PC-9 (cell line): ENCODE measurements around the gene IMMP2L. TPM values are rescaled to one million over a fixed set of nuclear protein-coding genes. Genes with fewer than 3 reads are reported as not detected.

Source experiments
- BruUV-seq: library from RNA; stranded (reverse); fragments of 400-500 nt; replicated peaks from 2 replicates; lab custom pipeline; 2021; lab: Mats Ljungman, UMichigan
- CTCF ChIA-PET: fragments of 300-600 bp; sonication (Branson Sonifier 250); formaldehyde crosslinking; loops from one replicate; lab custom pipeline; 2022; ENCODE audit warnings: antibody characterized with exemption; lab: Charles Lee
- POLR2A ChIA-PET: fragments of 300-600 bp; sonication (Branson Sonifier 250); formaldehyde crosslinking; loops from one replicate; lab custom pipeline; 2022; ENCODE audit warnings: antibody characterized with exemption; ENCODE audit not compliant: unreplicated experiment; lab: Charles Lee
- DNase-seq, 2 experiments: peaks; one replicate each; pipeline versions ENCODE4 v3.0.0 to v3.0.0-alpha.2; 2015 to 2022; ENCODE audit warnings: mixed read lengths in 1 of 2
- H2AFZ ChIP-seq: fragments of 200-600 bp; sonication (generic); 2 replicates; pipeline ENCODE4 v1.8.1; 2017; ENCODE audit warnings: antibody characterized with exemption
- H3F3A ChIP-seq: fragments of 200-600 bp; sonication (generic); 2 replicates; pipeline ENCODE4 v1.8.1; 2017; ENCODE audit warnings: antibody characterized with exemption, mild to moderate bottlenecking, low read depth; ENCODE audit not compliant: insufficient read depth
- H3K27ac ChIP-seq: fragments of 200-600 bp; sonication (generic); 2 replicates; pipeline ENCODE4 v1.6.1; 2016; ENCODE audit warnings: mixed run types
- H3K27me3 ChIP-seq: fragments of 200-600 bp; sonication (generic); 2 replicates; pipeline ENCODE4 v1.6.1; 2016; ENCODE audit warnings: low read depth, mixed run types; ENCODE audit not compliant: insufficient read depth
- H3K36me3 ChIP-seq: fragments of 200-600 bp; sonication (generic); 2 replicates; pipeline ENCODE4 v1.6.1; 2016; ENCODE audit warnings: low read depth, mixed run types
- H3K4me1 ChIP-seq: fragments of 200-600 bp; sonication (generic); replicated peaks from 2 replicates; pipeline ENCODE4 v1.6.1; 2016; ENCODE audit warnings: mixed run types; ENCODE audit not compliant: insufficient read depth
- H3K4me2 ChIP-seq: fragments of 200-600 bp; sonication (generic); 2 replicates; pipeline ENCODE4 v1.6.1; 2017; ENCODE audit warnings: mixed run types
- H3K4me3 ChIP-seq: fragments of 200-600 bp; sonication (generic); 2 replicates; pipeline ENCODE4 v1.6.1; 2016; ENCODE audit warnings: mixed run types
- H3K79me2 ChIP-seq: fragments of 200-600 bp; sonication (generic); 2 replicates; pipeline ENCODE4 v1.6.1; 2017; ENCODE audit warnings: low read depth, mixed run types
- H3K9me2 ChIP-seq: fragments of 200-600 bp; sonication (generic); 2 replicates; pipeline ENCODE4 v1.8.1; 2017; ENCODE audit warnings: mild to moderate bottlenecking; ENCODE audit not compliant: insufficient read depth
- H3K9me3 ChIP-seq: fragments of 200-600 bp; sonication (generic); 2 replicates; pipeline ENCODE4 v1.8.1; 2016; ENCODE audit warnings: low read depth; ENCODE audit not compliant: insufficient read depth
- H4K20me1 ChIP-seq: fragments of 200-600 bp; sonication (generic); 2 replicates; pipeline ENCODE4 v1.8.1; 2017; ENCODE audit not compliant: insufficient read depth
- EZH2 ChIP-seq: fragments of 200-600 bp; sonication (generic); IDR thresholded peaks from 2 replicates; pipeline ENCODE4 v1.8.0; 2017; ENCODE audit warnings: antibody characterized with exemption, low read depth
- intact Hi-C: fragments of 100-400 bp; cut with micrococcal nuclease; formaldehyde crosslinking; loops from one replicate; pipeline ENCODE4 v1.10.0; 2022; ENCODE audit not compliant: unreplicated experiment
- total RNA-seq: library from RNA; stranded (reverse); gene quantifications from 2 replicates; pipeline ENCODE4 v1.2.3, GENCODE V29; 2021
- TF ChIP-seq, protein P1 (sequence below): fragments of 200-600 bp; sonication (generic); conservative IDR thresholded peaks from 2 replicates; pipeline ENCODE4 v1.6.1; 2017; ENCODE audit warnings: mixed run types, antibody characterized with exemption, mild to moderate bottlenecking, moderate library complexity

Gene IMMP2L
- total RNA-seq, 1 experiment from 2014 or later, result 40.5 TPM

DNA sequence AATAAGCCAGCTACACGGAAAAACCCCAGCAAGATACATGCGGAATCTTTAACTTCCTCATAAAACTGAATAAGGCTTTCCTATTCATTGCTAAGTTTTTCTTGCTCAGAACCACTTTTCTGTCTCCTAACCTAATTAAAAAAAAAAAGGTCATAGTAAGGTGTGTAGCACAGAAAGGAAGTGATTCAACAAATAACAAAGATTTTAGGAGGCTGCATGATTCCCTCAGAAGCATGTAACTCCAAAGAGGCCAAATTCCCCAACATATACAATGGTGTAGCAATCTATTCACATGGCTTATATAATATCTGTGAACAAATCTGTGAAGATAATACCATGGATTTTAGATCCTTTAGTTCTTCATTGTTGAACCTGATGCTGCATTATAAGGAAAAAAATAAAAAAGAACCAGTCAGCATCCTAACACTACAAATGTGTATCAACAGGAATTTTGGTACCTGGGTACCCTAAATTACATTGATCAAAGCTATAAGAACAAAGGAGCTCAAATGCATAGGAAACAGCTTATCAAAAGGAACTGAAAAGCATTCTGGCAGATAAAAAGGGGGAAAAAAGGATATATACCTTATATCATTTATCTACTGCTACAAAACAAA lies 63.8 kb downstream of the IMMP2L start:
- no peak overlapping the region for H2AFZ ChIP-seq
- H3K9me2 ChIP-seq, result no peaks in the 10 kb centered on the region
- POLR2A ChIA-PET, result interaction anchor here (0.6 kb wide), 1 partner anchor 45 kb away, joined by 5 read pairs; no protein-coding TSS in a partner anchor
- peaks cover 15% of the 10 kb centered on the region for H3K4me1 ChIP-seq
- H3K79me2 ChIP-seq, result no peaks in the 10 kb centered on the region
- H3K27me3 ChIP-seq, result no peaks in the 10 kb centered on the region
- H3K4me3 ChIP-seq, result no peak overlapping the region
- CTCF ChIA-PET, result no interaction called here
- H3K36me3 ChIP-seq, result no peaks in the 10 kb centered on the region
- no peak overlapping the region for H3K27ac ChIP-seq
- no peak overlapping the region for H3K4me2 ChIP-seq
- no peaks in the 10 kb centered on the region for H3F3A ChIP-seq
- H3K9me3 ChIP-seq, result no peaks in the 10 kb centered on the region
- intact Hi-C loops, result no loop called here
- no peaks in the 10 kb centered on the region for H4K20me1 ChIP-seq
- DNase-seq, result no peak
- BruUV-seq, result no TSS peak
- TF ChIP-seq EZH2, result no peak
- TF ChIP-seq, protein P1, sequence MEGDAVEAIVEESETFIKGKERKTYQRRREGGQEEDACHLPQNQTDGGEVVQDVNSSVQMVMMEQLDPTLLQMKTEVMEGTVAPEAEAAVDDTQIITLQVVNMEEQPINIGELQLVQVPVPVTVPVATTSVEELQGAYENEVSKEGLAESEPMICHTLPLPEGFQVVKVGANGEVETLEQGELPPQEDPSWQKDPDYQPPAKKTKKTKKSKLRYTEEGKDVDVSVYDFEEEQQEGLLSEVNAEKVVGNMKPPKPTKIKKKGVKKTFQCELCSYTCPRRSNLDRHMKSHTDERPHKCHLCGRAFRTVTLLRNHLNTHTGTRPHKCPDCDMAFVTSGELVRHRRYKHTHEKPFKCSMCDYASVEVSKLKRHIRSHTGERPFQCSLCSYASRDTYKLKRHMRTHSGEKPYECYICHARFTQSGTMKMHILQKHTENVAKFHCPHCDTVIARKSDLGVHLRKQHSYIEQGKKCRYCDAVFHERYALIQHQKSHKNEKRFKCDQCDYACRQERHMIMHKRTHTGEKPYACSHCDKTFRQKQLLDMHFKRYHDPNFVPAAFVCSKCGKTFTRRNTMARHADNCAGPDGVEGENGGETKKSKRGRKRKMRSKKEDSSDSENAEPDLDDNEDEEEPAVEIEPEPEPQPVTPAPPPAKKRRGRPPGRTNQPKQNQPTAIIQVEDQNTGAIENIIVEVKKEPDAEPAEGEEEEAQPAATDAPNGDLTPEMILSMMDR, result no peak

DNA sequence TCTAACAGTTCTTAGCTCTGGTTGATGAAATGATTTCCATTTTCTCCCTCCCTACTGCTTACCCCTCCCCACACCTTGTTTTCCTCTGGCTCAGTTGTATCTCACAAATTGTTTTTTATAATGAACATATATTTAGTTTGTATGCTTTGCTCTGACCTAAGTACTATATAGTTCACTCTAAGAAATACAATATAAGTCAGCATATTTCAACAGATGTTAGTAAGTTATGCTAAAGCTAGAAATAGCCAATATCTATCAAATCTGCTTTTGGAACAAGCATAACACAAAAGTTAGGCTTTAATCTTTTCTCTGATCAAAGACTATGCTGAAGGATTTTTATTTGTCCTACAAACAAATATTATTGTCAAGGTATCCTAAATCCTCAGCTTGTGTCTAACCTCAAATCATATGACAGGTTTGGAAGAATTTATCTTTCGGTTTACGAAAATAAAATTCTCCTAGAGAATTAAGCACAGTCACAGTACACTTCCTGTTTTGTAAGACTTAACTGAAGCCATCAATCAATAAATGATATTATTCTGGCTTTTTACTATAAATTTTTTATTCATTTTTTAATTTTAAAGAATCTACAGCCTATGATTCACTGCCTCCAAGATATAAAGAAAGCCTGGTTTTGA lies 67.0 kb downstream of the IMMP2L start:
- ChIA-PET POLR2A (no interaction called here), CTCF (no interaction called here)
- Histone ChIP-seq H3K4me1 (peaks cover 15% of the 10 kb centered on the region), H3K36me3 (no peaks in the 10 kb centered on the region), H3F3A (no peaks in the 10 kb centered on the region), H2AFZ (no peak overlapping the region), H3K79me2 (no peaks in the 10 kb centered on the region), H3K9me3 (no peaks in the 10 kb centered on the region), H3K9me2 (no peaks in the 10 kb centered on the region), H3K4me2 (no peak overlapping the region), H3K27me3 (no peaks in the 10 kb centered on the region), H3K4me3 (no peak overlapping the region), H3K27ac (no peak overlapping the region), H4K20me1 (no peaks in the 10 kb centered on the region)
- no peak for TF ChIP-seq EZH2
- TF ChIP-seq, protein P1, result no peak
- DNase-seq, result no peak
- intact Hi-C loops, result no loop called here
- BruUV-seq, result no TSS peak

DNA sequence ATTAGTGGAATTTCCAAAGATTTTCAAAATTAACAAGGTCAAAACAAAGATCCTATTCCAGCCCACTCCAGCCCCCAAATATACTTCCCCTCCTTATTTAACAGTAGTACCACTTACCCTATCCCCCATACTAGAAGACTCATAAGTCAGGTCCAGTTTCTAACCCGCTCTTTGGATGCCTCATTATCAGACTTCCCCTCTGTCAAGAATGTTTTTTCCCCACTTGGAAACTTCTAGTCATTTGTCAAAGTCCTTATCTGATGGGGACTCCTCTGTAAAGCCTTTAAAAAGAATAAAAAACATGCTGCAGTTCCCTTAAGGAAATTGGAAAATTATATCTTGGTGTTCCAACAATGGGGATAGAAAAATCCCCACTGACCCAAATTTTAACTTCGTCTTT lies 70.1 kb downstream of the IMMP2L start:
- CTCF ChIA-PET, result no interaction called here
- Histone ChIP-seq H4K20me1 (no peaks in the 10 kb centered on the region), H3K27ac (no peak overlapping the region), H3K9me3 (no peaks in the 10 kb centered on the region), H3K9me2 (no peaks in the 10 kb centered on the region), H3F3A (no peaks in the 10 kb centered on the region), H3K36me3 (no peaks in the 10 kb centered on the region), H3K79me2 (no peaks in the 10 kb centered on the region), H3K27me3 (no peaks in the 10 kb centered on the region), H2AFZ (no peak overlapping the region), H3K4me1 (no peaks in the 10 kb centered on the region), H3K4me3 (no peak overlapping the region), H3K4me2 (no peak overlapping the region)
- intact Hi-C loops, result no loop called here
- no peak for DNase-seq
- TF ChIP-seq, protein P1, result no peak
- no peak for TF ChIP-seq EZH2
- no TSS peak for BruUV-seq
- POLR2A ChIA-PET, result no interaction called here
